Neural progenitor cell (in vitro differentiated cells): Measurements from ENCODE around the gene ZNF784. TPM values are rescaled to one million over a fixed set of nuclear protein-coding genes. Genes with fewer than 3 reads are reported as not detected.
A peak's percentile ranks its signal among the peaks of the same experiment; 100 is the strongest.

ENCODE experiments used
- DNase-seq: peaks from one replicate; pipeline ENCODE4 v3.0.0-alpha.2; 2016; ENCODE audit warnings: low spot score
- H2AFZ ChIP-seq: fragments of 200-600 bp; sonication (generic); replicated peaks from 2 replicates; pipeline ENCODE4 v1.6.1; 2016; ENCODE audit warnings: antibody characterized with exemption
- H3F3A ChIP-seq: fragments of 200-600 bp; sonication (generic); 2 replicates; pipeline ENCODE4 v1.6.1; 2016; ENCODE audit warnings: antibody characterized with exemption, low read depth
- H3K27ac ChIP-seq: fragments of 200-600 bp; sonication (generic); 2 replicates; pipeline ENCODE4 v1.5.1; 2016; ENCODE audit warnings: mild to moderate bottlenecking
- H3K27me3 ChIP-seq: fragments of 200-600 bp; sonication (generic); 2 replicates; pipeline ENCODE4 v1.6.1; 2016; ENCODE audit warnings: mild to moderate bottlenecking, moderate library complexity
- H3K36me3 ChIP-seq: fragments of 200-600 bp; sonication (generic); 2 replicates; pipeline ENCODE4 v1.5.1; 2016
- H3K4me1 ChIP-seq: fragments of 200-600 bp; sonication (generic); 2 replicates; pipeline ENCODE4 v1.6.1; 2016; ENCODE audit warnings: mixed run types
- H3K4me2 ChIP-seq: fragments of 200-600 bp; sonication (generic); 2 replicates; pipeline ENCODE4 v1.6.1; 2016
- H3K4me3 ChIP-seq: fragments of 200-600 bp; sonication (generic); 2 replicates; pipeline ENCODE4 v1.5.1; 2016
- H3K79me2 ChIP-seq: fragments of 200-600 bp; sonication (generic); 2 replicates; pipeline ENCODE4 v1.6.1; 2016; ENCODE audit warnings: low read depth
- H3K9ac ChIP-seq: fragments of 200-600 bp; sonication (generic); 2 replicates; pipeline ENCODE4 v1.6.1; 2016
- H3K9me3 ChIP-seq: fragments of 200-600 bp; sonication (generic); 2 replicates; pipeline ENCODE4 v1.5.1; 2016; ENCODE audit warnings: low read depth
- H4K20me1 ChIP-seq: fragments of 200-600 bp; sonication (generic); 2 replicates; pipeline ENCODE4 v1.6.1; 2016; ENCODE audit warnings: low read depth
- H3K27ac Mint-ChIP-seq: 3 replicates; pipeline ENCODE4 v1.8.0; 2021; ENCODE audit warnings: mixed read lengths
- H3K27me3 Mint-ChIP-seq: 2 replicates; pipeline ENCODE4 v1.8.0; 2022; ENCODE audit warnings: low read depth, mild to moderate bottlenecking, inconsistent platforms, moderate library complexity, mixed read lengths; ENCODE audit not compliant: insufficient read depth
- H3K36me3 Mint-ChIP-seq: 3 replicates; pipeline ENCODE4 v1.8.0; 2021; ENCODE audit warnings: mixed read lengths
- H3K4me1 Mint-ChIP-seq: 3 replicates; pipeline ENCODE4 v1.8.0; 2021; ENCODE audit warnings: mixed read lengths
- H3K4me3 Mint-ChIP-seq: 3 replicates; pipeline ENCODE4 v1.8.0; 2021; ENCODE audit warnings: mild to moderate bottlenecking, moderate library complexity, mixed read lengths
- H3K9me3 Mint-ChIP-seq: 3 replicates; pipeline ENCODE4 v1.8.0; 2020; ENCODE audit warnings: mixed read lengths
- EZH2 ChIP-seq: fragments of 200-600 bp; sonication (generic); IDR thresholded peaks from 2 replicates; pipeline ENCODE4 v1.6.1; 2017; ENCODE audit warnings: antibody characterized with exemption, mild to moderate bottlenecking, moderate library complexity
- EZH2phosphoT487 ChIP-seq: fragments of 200-600 bp; sonication (generic); IDR thresholded peaks from 2 replicates; pipeline ENCODE4 v1.6.1; 2017; ENCODE audit warnings: antibody characterized with exemption
- total RNA-seq: library from RNA; depleted of rRNA; stranded (reverse); fragments of >200 nt; gene quantifications from 2 replicates; pipeline ENCODE4 v1.2.3, GENCODE V29; 2015; ENCODE audit warnings: low replicate concordance
- TF ChIP-seq, protein P1 (sequence below): fragments of 200-600 bp; sonication (generic); IDR thresholded peaks from 2 replicates; pipeline ENCODE4 v1.5.1; 2017; ENCODE audit warnings: antibody characterized with exemption, mild to moderate bottlenecking

ZNF784 gene
- total RNA-seq, 1 donor from 2014 or later: 3.9 TPM

GRCh38 chr19:55669418-55670279, 45.3 kb upstream of the ZNF784 start:
- H3K79me2 ChIP-seq: peaks cover 84% of the 10 kb centered on the region
- no peaks in the 10 kb centered on the region for H3K36me3 ChIP-seq
- TF ChIP-seq EZH2 (no peak), EZH2phosphoT487 (no peak)
- TF ChIP-seq, protein P1, sequence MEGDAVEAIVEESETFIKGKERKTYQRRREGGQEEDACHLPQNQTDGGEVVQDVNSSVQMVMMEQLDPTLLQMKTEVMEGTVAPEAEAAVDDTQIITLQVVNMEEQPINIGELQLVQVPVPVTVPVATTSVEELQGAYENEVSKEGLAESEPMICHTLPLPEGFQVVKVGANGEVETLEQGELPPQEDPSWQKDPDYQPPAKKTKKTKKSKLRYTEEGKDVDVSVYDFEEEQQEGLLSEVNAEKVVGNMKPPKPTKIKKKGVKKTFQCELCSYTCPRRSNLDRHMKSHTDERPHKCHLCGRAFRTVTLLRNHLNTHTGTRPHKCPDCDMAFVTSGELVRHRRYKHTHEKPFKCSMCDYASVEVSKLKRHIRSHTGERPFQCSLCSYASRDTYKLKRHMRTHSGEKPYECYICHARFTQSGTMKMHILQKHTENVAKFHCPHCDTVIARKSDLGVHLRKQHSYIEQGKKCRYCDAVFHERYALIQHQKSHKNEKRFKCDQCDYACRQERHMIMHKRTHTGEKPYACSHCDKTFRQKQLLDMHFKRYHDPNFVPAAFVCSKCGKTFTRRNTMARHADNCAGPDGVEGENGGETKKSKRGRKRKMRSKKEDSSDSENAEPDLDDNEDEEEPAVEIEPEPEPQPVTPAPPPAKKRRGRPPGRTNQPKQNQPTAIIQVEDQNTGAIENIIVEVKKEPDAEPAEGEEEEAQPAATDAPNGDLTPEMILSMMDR: no peak
- no peaks in the 10 kb centered on the region for H3K27me3 ChIP-seq
- H3K4me1 Mint-ChIP-seq: peaks cover 23% of the 10 kb centered on the region
- no peak overlapping the region for H3K27ac ChIP-seq
- peaks cover 9% of the 10 kb centered on the region for H3K4me1 ChIP-seq
- DNase-seq: no peak
- peaks cover 46% of the 10 kb centered on the region for H3F3A ChIP-seq
- no peak overlapping the region for H3K9ac ChIP-seq
- H3K27me3 Mint-ChIP-seq: peaks cover 8% of the 10 kb centered on the region
- H2AFZ ChIP-seq: no peak overlapping the region
- no peak overlapping the region for H3K27ac Mint-ChIP-seq
- peaks cover 87% of the 10 kb centered on the region for H4K20me1 ChIP-seq
- peak overlapping the region; percentile 18 for H3K4me3 Mint-ChIP-seq
- H3K9me3 Mint-ChIP-seq: no peaks in the 10 kb centered on the region
- no peak overlapping the region for H3K4me3 ChIP-seq
- no peaks in the 10 kb centered on the region for H3K9me3 ChIP-seq
- no peak overlapping the region for H3K4me2 ChIP-seq
- peaks cover 16% of the 10 kb centered on the region for H3K36me3 Mint-ChIP-seq

DNA sequence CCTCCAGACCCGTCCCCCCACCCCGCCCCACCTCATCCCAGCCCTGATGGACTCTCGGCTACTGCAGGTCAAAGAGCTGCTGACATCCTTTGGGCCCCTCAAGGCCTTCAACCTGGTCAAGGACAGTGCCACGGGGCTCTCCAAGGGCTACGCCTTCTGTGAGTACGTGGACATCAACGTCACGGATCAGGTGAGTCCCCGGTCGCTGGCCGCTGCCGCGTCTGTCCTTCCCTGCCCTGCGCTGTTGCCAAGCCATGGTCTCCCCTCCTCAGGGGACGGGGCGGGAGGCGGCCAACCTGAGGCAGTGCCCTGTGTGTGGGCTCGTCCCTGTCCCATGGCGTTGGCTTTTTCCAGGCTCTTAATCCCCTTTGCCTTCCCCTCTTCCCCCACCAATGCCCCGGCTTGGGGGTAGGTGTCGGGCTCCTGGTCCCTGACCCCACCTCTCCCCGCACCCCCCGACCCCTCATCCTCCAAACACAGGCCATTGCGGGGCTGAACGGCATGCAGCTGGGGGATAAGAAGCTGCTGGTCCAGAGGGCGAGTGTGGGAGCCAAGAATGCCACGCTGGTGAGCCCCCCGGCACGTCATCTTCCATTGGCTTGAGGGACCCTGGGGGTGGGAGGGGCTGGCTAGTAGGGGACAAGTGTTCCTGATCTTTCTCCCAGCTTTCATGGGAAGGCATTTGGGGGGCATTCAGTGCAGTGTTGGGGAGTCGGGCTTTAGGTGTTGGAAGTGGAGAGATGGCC, 44.4 kb upstream of the ZNF784 start:
- no peak overlapping the region for H3K27ac ChIP-seq
- peaks cover 94% of the 10 kb centered on the region for H4K20me1 ChIP-seq
- Mint-ChIP-seq H3K27me3 (peaks cover 8% of the 10 kb centered on the region), H3K9me3 (no peaks in the 10 kb centered on the region), H3K36me3 (peaks cover 19% of the 10 kb centered on the region), H3K4me3 (no peak overlapping the region), H3K4me1 (peaks cover 18% of the 10 kb centered on the region), H3K27ac (no peak overlapping the region)
- H3K79me2 ChIP-seq: peaks cover 91% of the 10 kb centered on the region
- no peak overlapping the region for H3K9ac ChIP-seq
- peaks cover 37% of the 10 kb centered on the region for H3F3A ChIP-seq
- H2AFZ ChIP-seq: no peak overlapping the region
- H3K36me3 ChIP-seq: no peaks in the 10 kb centered on the region
- no peak for TF ChIP-seq EZH2
- no peak for TF ChIP-seq EZH2phosphoT487
- TF ChIP-seq, protein P1: no peak
- H3K27me3 ChIP-seq: no peaks in the 10 kb centered on the region
- DNase-seq: no peak
- no peaks in the 10 kb centered on the region for H3K9me3 ChIP-seq
- no peak overlapping the region for H3K4me3 ChIP-seq
- peaks cover 8% of the 10 kb centered on the region for H3K4me1 ChIP-seq
- H3K4me2 ChIP-seq: no peak overlapping the region

GRCh38 chr19:55667958-55668357, 43.6 kb upstream of the ZNF784 start:
- H3K4me3 Mint-ChIP-seq: no peak overlapping the region
- H3K79me2 ChIP-seq: peaks cover 91% of the 10 kb centered on the region
- H3K9me3 Mint-ChIP-seq: no peaks in the 10 kb centered on the region
- no peaks in the 10 kb centered on the region for H3K9me3 ChIP-seq
- H3F3A ChIP-seq: peaks cover 29% of the 10 kb centered on the region
- H3K4me2 ChIP-seq: no peak overlapping the region
- peaks cover 12% of the 10 kb centered on the region for H3K4me1 Mint-ChIP-seq
- DNase-seq: no peak
- H3K27ac ChIP-seq: no peak overlapping the region
- peaks cover 94% of the 10 kb centered on the region for H4K20me1 ChIP-seq
- no peak overlapping the region for H2AFZ ChIP-seq
- peaks cover 8% of the 10 kb centered on the region for H3K27me3 Mint-ChIP-seq
- no peak overlapping the region for H3K4me3 ChIP-seq
- TF ChIP-seq EZH2: no peak
- TF ChIP-seq, protein P1: no peak
- no peak for TF ChIP-seq EZH2phosphoT487
- no peak overlapping the region for H3K9ac ChIP-seq
- H3K36me3 ChIP-seq: no peaks in the 10 kb centered on the region
- H3K36me3 Mint-ChIP-seq: peaks cover 24% of the 10 kb centered on the region
- H3K27me3 ChIP-seq: no peaks in the 10 kb centered on the region
- no peaks in the 10 kb centered on the region for H3K4me1 ChIP-seq
- no peak overlapping the region for H3K27ac Mint-ChIP-seq
